Neural progenitor cell (in vitro differentiated cells): ENCODE data around the gene SCAPER.

Experiments used
- CTCF ChIP-seq: fragments of 200-600 bp; sonication (generic); IDR thresholded peaks from 2 replicates; pipeline ENCODE4 v1.5.1; 2017; ENCODE audit warnings: antibody characterized with exemption, mild to moderate bottlenecking
- EZH2 ChIP-seq: fragments of 200-600 bp; sonication (generic); IDR thresholded peaks from 2 replicates; pipeline ENCODE4 v1.6.1; 2017; ENCODE audit warnings: antibody characterized with exemption, mild to moderate bottlenecking, moderate library complexity

- TF ChIP-seq CTCF (no peak), EZH2 (no peak)
Measured at GRCh38 chr15:76384409-76384808, 520.7 kb downstream of the SCAPER start.
